GM12878 (cell line): ENCODE results near the gene MAP2K2. TPM values are rescaled to one million over a fixed set of nuclear protein-coding genes. Genes with fewer than 3 reads are reported as not detected.
A peak's percentile ranks its signal among the peaks of the same experiment; 100 is the strongest.

ENCODE experiments used
- ATAC-seq: fragments of 200-7000 bp; cut with Tn5 transposase; 3 replicates; pipeline ENCODE4 v1.9.1; 2020; ENCODE audit warnings: mild to moderate bottlenecking, moderate library complexity
- BruUV-seq: library from RNA; stranded (reverse); fragments of 400-500 nt; replicated peaks from 2 replicates; lab custom pipeline; 2021; lab: Mats Ljungman, UMichigan
- CTCF ChIA-PET: fragments of 300-600 bp; sonication (Branson Sonifier 250); formaldehyde crosslinking; extraction: SDS; loops from one replicate; lab custom pipeline; 2021; ENCODE audit warnings: inconsistent platforms; lab: Yijun Ruan, JAX
- POLR2A ChIA-PET: fragments of 350-600 bp; formaldehyde crosslinking; extraction: SDS; loops from one replicate; lab custom pipeline; 2021; ENCODE audit warnings: inconsistent platforms; lab: Charles Lee
- RAD21 ChIA-PET: fragments of 300-600 bp; sonication (Branson Sonifier 250); formaldehyde crosslinking; loops from one replicate; lab custom pipeline; 2023; ENCODE audit warnings: antibody characterized with exemption; ENCODE audit not compliant: unreplicated experiment; lab: Charles Lee
- SMC1A ChIA-PET: fragments of 300-600 bp; sonication (Branson Sonifier 250); formaldehyde crosslinking; loops from one replicate; lab custom pipeline; 2023; ENCODE audit not compliant: unreplicated experiment, uncharacterized antibody; lab: Charles Lee
- DNase-seq: peaks from one replicate; pipeline ENCODE4 v3.0.0-alpha.2; 2011; ENCODE audit warnings: low read depth, low spot score
- FAIRE-seq: peaks from 3 replicates; lab custom pipeline; 2011; peaks lifted over from hg19 to GRCh38; lab: Jason Lieb, UNC
- H2AFZ ChIP-seq: 2 replicates; pipeline ENCODE4 v1.6.0; 2011; ENCODE audit warnings: low read depth, low read length, control low read depth; ENCODE audit not compliant: control insufficient read depth
- H3K27ac ChIP-seq: 2 replicates; pipeline ENCODE4 v1.5.1; 2011; ENCODE audit warnings: control low read depth; ENCODE audit not compliant: control insufficient read depth, insufficient read depth
- H3K27me3 ChIP-seq, 2 experiments: replicated peaks in 1 of 2; 2 replicates each; pipeline versions ENCODE4 v1.6.0 to v1.6.1; 2011; ENCODE audit warnings: low read length in 1 of 2; ENCODE audit not compliant: control insufficient read depth in 2 of 2, insufficient read depth in 2 of 2
- H3K36me3 ChIP-seq, 2 experiments: 2 replicates each; pipeline ENCODE4 v1.5.1; 2011; ENCODE audit warnings: low read length in 1 of 2; ENCODE audit not compliant: control insufficient read depth in 2 of 2, insufficient read depth in 2 of 2
- H3K4me1 ChIP-seq: 2 replicates; pipeline ENCODE4 v1.6.1; 2011; ENCODE audit warnings: mild to moderate bottlenecking, low read length, moderate library complexity, mixed read lengths; ENCODE audit not compliant: control insufficient read depth, insufficient read depth
- H3K4me2 ChIP-seq: 2 replicates; pipeline ENCODE4 v1.6.0; 2011; ENCODE audit warnings: control low read depth; ENCODE audit not compliant: control insufficient read depth, insufficient read depth
- H3K4me3 ChIP-seq: fragments of 200-600 bp; sonication (generic); 2 replicates; pipeline ENCODE4 v1.5.1; 2016
- H3K79me2 ChIP-seq: 2 replicates; pipeline ENCODE4 v1.6.0; 2011; ENCODE audit warnings: low read length; ENCODE audit not compliant: control insufficient read depth, insufficient read depth
- H3K9ac ChIP-seq: 2 replicates; pipeline ENCODE4 v1.8.0; 2011; ENCODE audit warnings: low read length, control low read depth, mixed read lengths; ENCODE audit not compliant: control insufficient read depth, insufficient read depth
- H3K9me3 ChIP-seq: replicated peaks from 3 replicates; pipeline ENCODE4 v1.5.1; 2011; ENCODE audit warnings: mild to moderate bottlenecking, low read length; ENCODE audit not compliant: control insufficient read depth, insufficient read depth
- H4K20me1 ChIP-seq: 2 replicates; pipeline ENCODE4 v1.6.0; 2011; ENCODE audit not compliant: control insufficient read depth, insufficient read depth
- BACH1 ChIP-seq: fragments of 450-650 bp; IDR thresholded peaks from 2 replicates; pipeline ENCODE4 v1.6.1; 2017; ENCODE audit warnings: mild to moderate bottlenecking, borderline replicate concordance
- BCL11A ChIP-seq: IDR thresholded peaks from 2 replicates; pipeline ENCODE4 v1.6.1; 2011; ENCODE audit warnings: low read depth, low read length
- BMI1 ChIP-seq: fragments of 450-650 bp; IDR thresholded peaks from 2 replicates; pipeline ENCODE4 v1.6.1; 2016; ENCODE audit warnings: mild to moderate bottlenecking, moderate library complexity, borderline replicate concordance
- E2F4 ChIP-seq: IDR thresholded peaks from 2 replicates; pipeline ENCODE4 v1.6.1; 2012; ENCODE audit warnings: low read depth, low read length, improper control_type of control experiment
- FOS ChIP-seq: IDR thresholded peaks from 3 replicates; pipeline ENCODE4 v1.6.1; 2011; ENCODE audit warnings: borderline replicate concordance; ENCODE audit not compliant: insufficient read length; ENCODE audit errors: extremely low read depth
- JUNB ChIP-seq: IDR thresholded peaks from 2 replicates; pipeline ENCODE4 v1.6.1; 2016; ENCODE audit warnings: antibody characterized with exemption, mild to moderate bottlenecking
- MLLT1 ChIP-seq: fragments of 450-650 bp; IDR thresholded peaks from 2 replicates; pipeline ENCODE4 v1.6.1; 2016; ENCODE audit warnings: mild to moderate bottlenecking
- MTA3 ChIP-seq: IDR thresholded peaks from 2 replicates; pipeline ENCODE4 v1.6.1; 2012; ENCODE audit warnings: low read length, inconsistent platforms, borderline replicate concordance
- MXI1 ChIP-seq: fragments of 150-350 bp; IDR thresholded peaks from 2 replicates; pipeline ENCODE4 v1.6.1; 2011; ENCODE audit warnings: low read depth, mild to moderate bottlenecking, inconsistent platforms, low read length, improper control_type of control experiment
- NFIC ChIP-seq: IDR thresholded peaks from 2 replicates; pipeline ENCODE4 v1.6.1; 2012; ENCODE audit warnings: low read depth, mild to moderate bottlenecking, inconsistent platforms, low read length, moderate library complexity
- NFYB ChIP-seq: IDR thresholded peaks from 2 replicates; pipeline ENCODE4 v1.6.1; 2011; ENCODE audit warnings: low read depth, mild to moderate bottlenecking, low read length, improper control_type of control experiment, moderate library complexity; ENCODE audit not compliant: insufficient read depth
- NRF1 ChIP-seq: conservative IDR thresholded peaks from 2 replicates; pipeline ENCODE4 v1.6.1; 2011; ENCODE audit warnings: mild to moderate bottlenecking, low read depth, low read length, improper control_type of control experiment
- PML ChIP-seq: IDR thresholded peaks from 2 replicates; pipeline ENCODE4 v1.6.1; 2012; ENCODE audit warnings: low read length, inconsistent platforms
- POLR2AphosphoS2 ChIP-seq: IDR thresholded peaks from 2 replicates; pipeline ENCODE4 v1.6.1; 2011; ENCODE audit warnings: low read depth, mild to moderate bottlenecking, low read length, improper control_type of control experiment, moderate library complexity
- POU2F2 ChIP-seq: IDR thresholded peaks from 3 replicates; pipeline ENCODE4 v1.6.1; 2011; ENCODE audit warnings: low read depth, mild to moderate bottlenecking, low read length, borderline replicate concordance
- SREBF1 ChIP-seq: IDR thresholded peaks from 2 replicates; pipeline ENCODE4 v1.6.1; 2012; ENCODE audit warnings: mild to moderate bottlenecking, low read length
- STAT3 ChIP-seq: IDR thresholded peaks from 2 replicates; pipeline ENCODE4 v1.6.1; 2011; ENCODE audit warnings: low read depth, low read length, improper control_type of control experiment
- SUZ12 ChIP-seq: fragments of 200-600 bp; sonication (generic); IDR thresholded peaks from one replicate; pipeline ENCODE4 v1.6.1; 2018; ENCODE audit warnings: antibody characterized with exemption, mild to moderate bottlenecking; ENCODE audit not compliant: unreplicated experiment
- USF1 ChIP-seq: IDR thresholded peaks from 2 replicates; pipeline ENCODE4 v1.6.1; 2011; ENCODE audit warnings: borderline replicate concordance, low read depth, mild to moderate bottlenecking, moderate library complexity, mixed read lengths, low read length; ENCODE audit not compliant: insufficient read depth; ENCODE audit errors: extremely low read length
- WGBS: methylation state at CpG from one replicate; pipeline ENCODE4 v1.1.6; 2016; ENCODE audit warnings: low lambda C conversion rate; ENCODE audit not compliant: insufficient replicate concordance, insufficient coverage; ENCODE audit errors: missing lambda C conversion rate; 5-methylcytosine and 5-hydroxymethylcytosine counted together
- in situ Hi-C: fragments of 300-500 bp; cut with MboI; formaldehyde crosslinking; loops from 9 replicates; pipeline ENCODE4 v1.14.3; 2018; ENCODE audit warnings: mixed read lengths
- intact Hi-C: fragments of 100-400 bp; cut with micrococcal nuclease; formaldehyde crosslinking; loops from one replicate; pipeline ENCODE4 v1.14.2; 2022; ENCODE audit not compliant: unreplicated experiment
- polyA plus RNA-seq, 11 experiments: library from polyadenylated mRNA; depleted of rRNA in 4 of 11; unstranded in 6 of 11; stranded (reverse) in 5 of 11; fragments of >200 nt; fragmentation: Nextera tagmentation in 4 of 11; fragmentation: Illumina TruSeq in 1 of 11; extraction: Ambion mirVana in 4 of 11; extraction: Trizol in 1 of 11; gene quantifications; 1 replicate in 1 of 11; 2 replicates in 10 of 11; pipeline versions ENCODE4 v1.2.1 to v1.2.3, GENCODE V29; 2011 to 2016; ENCODE audit warnings: inconsistent platforms in 2 of 11, missing spikeins in 2 of 11, low read depth in 1 of 11
- total RNA-seq, 4 experiments: library from RNA; depleted of rRNA in 3 of 4; stranded (reverse); fragments of >200 nt in 3 of 4; fragmentation: Illumina TruSeq in 1 of 4; extraction: Trizol in 1 of 4; gene quantifications; 2 replicates each; pipeline versions ENCODE4 v1.2.1 to v1.2.3, GENCODE V29; 2013 to 2021

Gene MAP2K2
- total and polyA plus RNA-seq, 10 of the 15 experiments (the other 5 are each of a cell fraction or from before 2014, with no cell fraction given): 1.00 to 210 (median 53.5) TPM

- intact Hi-C loops: no loop called here
- RAD21 ChIA-PET: interaction anchor here (0.8 to 2.3 kb wide), 5 partner anchors 11 to 90 kb away, joined by 3 to 10 read pairs (median 7); partner anchors contain the start of gene ZBTB7A
- peak overlapping the region; percentile 49 for H2AFZ ChIP-seq
- no peaks in the 10 kb centered on the region for H4K20me1 ChIP-seq
- H3K36me3 ChIP-seq: no peaks in the 10 kb centered on the region
- CTCF ChIA-PET: interaction anchor here (0.6 to 2.0 kb wide), 3 partner anchors 37 to 90 kb away, joined by 3 to 6 read pairs (median 3); no protein-coding TSS in a partner anchor
- H3K4me3 ChIP-seq: peak overlapping the region; percentile 74
- H3K27me3 ChIP-seq: no peaks in the 10 kb centered on the region
- DNase-seq (no peak), ATAC-seq (peak; percentile 96), FAIRE-seq (peak; percentile 23)
- WGBS: 24% methylated on average over 29 of the region's 33 CpGs
- SMC1A ChIA-PET: interaction anchor here (0.6 kb wide), 1 partner anchor 10 kb away, joined by 3 read pairs; no protein-coding TSS in a partner anchor
- H3K27ac ChIP-seq: peak overlapping the region; percentile 72
- H3K4me2 ChIP-seq: peak overlapping the region; percentile 72
- H3K9me3 ChIP-seq: no peaks in the 10 kb centered on the region
- no TSS peak for BruUV-seq
- in situ Hi-C loops: no loop called here
- no peaks in the 10 kb centered on the region for H3K79me2 ChIP-seq
- peaks cover 14% of the 10 kb centered on the region for H3K4me1 ChIP-seq
- peak overlapping the region; percentile 46 for H3K9ac ChIP-seq
- POLR2A ChIA-PET: interaction anchor here (0.6 to 4.0 kb wide), 11 partner anchors 11 to 315 kb away, joined by 3 to 15 read pairs (median 4); partner anchors contain the start of genes MRPL54 and ZBTB7A
- no peak for TF ChIP-seq BMI1
- peak; percentile 93 for TF ChIP-seq MXI1
- TF ChIP-seq E2F4: no peak
- no peak for TF ChIP-seq POLR2AphosphoS2
- no peak; the same call in 1 of the 2 replicates for TF ChIP-seq NFIC
- TF ChIP-seq USF1: peak; percentile 32
- 0 out of 3 replicates have a peak, but pooled peaks have one; percentile 19 for TF ChIP-seq POU2F2
- TF ChIP-seq NFYB: no peak
- no peak for TF ChIP-seq FOS
- no peak for TF ChIP-seq SUZ12
- no peak for TF ChIP-seq STAT3
- no peak for TF ChIP-seq BACH1
- TF ChIP-seq MTA3: no peak
- TF ChIP-seq MLLT1: 0 out of 2 replicates have a peak, but pooled peaks have one; percentile 11
- TF ChIP-seq BCL11A: no peak
- TF ChIP-seq SREBF1: no peak
- no peak for TF ChIP-seq PML
- TF ChIP-seq JUNB: no peak
- TF ChIP-seq NRF1: no peak
Observed at GRCh38 chr19:4077800-4078684, 45.9 kb downstream of the MAP2K2 start.
